ENCODE results near the gene ENTPD5.

ENTPD5 gene

GRCh38 chr14:73945159-73945670 is 73.9 kb downstream of the ENTPD5 start:
- no peak for TF ChIP-seq FOXM1 (IDR thresholded peaks at IDR 0.05; ENCODE audit: borderline replicate concordance)
- no peak for TF ChIP-seq ZNF384 (IDR thresholded peaks at IDR 0.05)
- CTCF ChIA-PET = no interaction called here
- no peak for DNase-seq (ENCODE audit: extremely low spot score)
- POLR2A ChIA-PET = interaction anchor here (1.9 kb wide), 1 partner anchor 58 kb away, joined by 7 read pairs; the partner anchor contains the start of gene ZNF410

DNA sequence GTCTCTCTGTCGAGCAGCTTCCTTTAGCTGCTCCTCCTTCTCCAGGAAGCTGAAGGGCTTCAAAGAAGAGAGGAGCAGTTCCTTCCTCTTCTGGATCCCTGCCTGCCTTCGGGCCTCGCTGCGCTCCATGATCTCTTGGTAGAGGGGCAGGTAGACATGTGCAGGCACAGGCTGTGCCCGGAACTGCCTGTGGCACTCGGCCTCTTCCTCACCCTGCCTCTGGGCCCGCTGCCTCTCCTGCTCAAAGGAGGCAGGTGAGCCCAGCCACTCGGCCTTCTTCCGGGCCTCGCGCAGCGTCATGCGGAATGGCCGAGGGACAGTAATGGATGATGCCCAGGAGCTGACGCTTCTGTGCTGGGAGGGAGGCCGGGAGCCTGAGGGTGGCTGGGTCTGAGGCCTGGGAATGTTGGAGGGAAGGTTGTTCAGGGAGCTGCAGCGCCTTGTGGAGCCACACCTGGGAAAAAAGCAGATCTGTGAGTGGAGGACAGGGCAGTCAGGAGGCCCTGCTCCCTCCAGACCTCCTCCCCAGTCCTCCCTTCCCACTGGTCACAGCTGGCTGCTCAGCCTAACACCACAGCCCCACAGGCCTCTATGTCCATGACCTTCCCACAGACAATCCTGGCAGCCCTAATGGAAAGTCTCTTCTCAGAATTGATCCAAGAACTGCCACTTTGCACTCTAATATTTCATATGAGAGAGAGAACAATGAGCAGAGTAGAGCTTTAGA is 74.5 kb downstream of the ENTPD5 start:
- ChIA-PET CTCF (interaction anchor here (1.1 kb wide), 1 partner anchor 9 kb away, joined by 4 read pairs; no protein-coding TSS in a partner anchor), POLR2A (interaction anchor here (1.9 kb wide), 1 partner anchor 58 kb away, joined by 7 read pairs; the partner anchor contains the start of gene ZNF410)
- no peak for DNase-seq (ENCODE audit: extremely low spot score)
- TF ChIP-seq HDGF (IDR thresholded peaks at IDR 0.05; ENCODE audit: borderline replicate concordance) = no peak
- TF ChIP-seq L3MBTL2 (conservative IDR thresholded peaks at IDR 0.05) = no peak
- no peak for TF ChIP-seq NFRKB (IDR thresholded peaks at IDR 0.05)
- TF ChIP-seq ARNT (IDR thresholded peaks at IDR 0.05) = no peak
- TF ChIP-seq, protein P1, sequence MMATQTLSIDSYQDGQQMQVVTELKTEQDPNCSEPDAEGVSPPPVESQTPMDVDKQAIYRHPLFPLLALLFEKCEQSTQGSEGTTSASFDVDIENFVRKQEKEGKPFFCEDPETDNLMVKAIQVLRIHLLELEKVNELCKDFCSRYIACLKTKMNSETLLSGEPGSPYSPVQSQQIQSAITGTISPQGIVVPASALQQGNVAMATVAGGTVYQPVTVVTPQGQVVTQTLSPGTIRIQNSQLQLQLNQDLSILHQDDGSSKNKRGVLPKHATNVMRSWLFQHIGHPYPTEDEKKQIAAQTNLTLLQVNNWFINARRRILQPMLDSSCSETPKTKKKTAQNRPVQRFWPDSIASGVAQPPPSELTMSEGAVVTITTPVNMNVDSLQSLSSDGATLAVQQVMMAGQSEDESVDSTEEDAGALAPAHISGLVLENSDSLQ (IDR thresholded peaks at IDR 0.05) = no peak
- no peak for TF ChIP-seq ZNF384 (IDR thresholded peaks at IDR 0.05)
- no peak for TF ChIP-seq FOXK2 (IDR thresholded peaks at IDR 0.05)
- TF ChIP-seq FOXA1 (IDR thresholded peaks at IDR 0.05) = no peak
- TF ChIP-seq TARDBP (IDR thresholded peaks at IDR 0.05) = no peak
- no peak for TF ChIP-seq CTBP1 (IDR thresholded peaks at IDR 0.05; ENCODE audit: borderline replicate concordance)
- TF ChIP-seq LEF1 (IDR thresholded peaks at IDR 0.05; ENCODE audit: borderline replicate concordance) = no peak
- TF ChIP-seq BHLHE40 (IDR thresholded peaks at IDR 0.05; ENCODE audit: borderline replicate concordance) = no peak
- TF ChIP-seq ELF4 (IDR thresholded peaks at IDR 0.05) = no peak
- TF ChIP-seq SP1 (IDR thresholded peaks at IDR 0.05) = no peak
- TF ChIP-seq SUZ12 (IDR thresholded peaks at IDR 0.05) = no peak
- TF ChIP-seq FOXM1 (IDR thresholded peaks at IDR 0.05; ENCODE audit: borderline replicate concordance) = no peak

DNA sequence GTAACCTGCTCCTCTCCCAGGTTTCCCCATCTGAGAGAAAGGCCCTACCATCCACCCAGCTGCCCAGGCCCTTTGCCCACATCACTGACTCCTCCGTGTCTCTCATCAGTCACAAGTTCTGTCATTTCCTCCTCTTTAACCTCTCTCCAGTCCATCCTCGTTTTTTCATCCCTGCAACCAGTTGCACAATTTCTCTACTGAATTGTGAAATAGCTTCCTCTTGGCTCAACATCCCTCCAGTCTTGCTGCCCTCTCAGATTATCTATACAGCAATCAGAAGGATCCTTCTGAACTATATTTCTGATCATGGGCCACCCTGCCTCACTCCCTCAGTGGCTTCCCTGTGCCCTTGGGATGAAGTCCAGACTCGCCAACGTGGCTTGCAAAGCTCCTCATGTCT is 76.0 kb downstream of the ENTPD5 start:
- ChIA-PET CTCF (interaction anchor here (0.5 to 1.1 kb wide), 2 partner anchors 7 to 918 kb away, joined by 3 to 4 read pairs; no protein-coding TSS in a partner anchor), POLR2A (no interaction called here)
- no peak for DNase-seq (ENCODE audit: extremely low spot score)
- TF ChIP-seq ZNF384 (IDR thresholded peaks at IDR 0.05) (no peak), CTBP1 (IDR thresholded peaks at IDR 0.05; ENCODE audit: borderline replicate concordance) (no peak), FOXA1 (IDR thresholded peaks at IDR 0.05) (no peak), SP1 (IDR thresholded peaks at IDR 0.05) (no peak), NFRKB (IDR thresholded peaks at IDR 0.05) (no peak)

GRCh38 chr14:73942180-73942579 is 76.9 kb downstream of the ENTPD5 start:
- POLR2A ChIA-PET = no interaction called here
- TF ChIP-seq FOXM1 (IDR thresholded peaks at IDR 0.05; ENCODE audit: borderline replicate concordance) (no peak), TARDBP (IDR thresholded peaks at IDR 0.05) (no peak), SUZ12 (IDR thresholded peaks at IDR 0.05) (no peak), ELF4 (IDR thresholded peaks at IDR 0.05) (no peak), NFRKB (IDR thresholded peaks at IDR 0.05) (no peak), LEF1 (IDR thresholded peaks at IDR 0.05; ENCODE audit: borderline replicate concordance) (no peak), SP1 (IDR thresholded peaks at IDR 0.05) (no peak), L3MBTL2 (conservative IDR thresholded peaks at IDR 0.05) (no peak), FOXA1 (IDR thresholded peaks at IDR 0.05) (no peak), HDGF (IDR thresholded peaks at IDR 0.05; ENCODE audit: borderline replicate concordance) (no peak), ARNT (IDR thresholded peaks at IDR 0.05) (no peak), ZNF384 (IDR thresholded peaks at IDR 0.05) (no peak), BHLHE40 (IDR thresholded peaks at IDR 0.05; ENCODE audit: borderline replicate concordance) (no peak), FOXK2 (IDR thresholded peaks at IDR 0.05) (no peak), CTBP1 (IDR thresholded peaks at IDR 0.05; ENCODE audit: borderline replicate concordance) (no peak)
- TF ChIP-seq, protein P1 (IDR thresholded peaks at IDR 0.05) = no peak
- CTCF ChIA-PET = interaction anchor here (0.7 kb wide), 1 partner anchor 16 kb away, joined by 5 read pairs; no protein-coding TSS in a partner anchor

DNA sequence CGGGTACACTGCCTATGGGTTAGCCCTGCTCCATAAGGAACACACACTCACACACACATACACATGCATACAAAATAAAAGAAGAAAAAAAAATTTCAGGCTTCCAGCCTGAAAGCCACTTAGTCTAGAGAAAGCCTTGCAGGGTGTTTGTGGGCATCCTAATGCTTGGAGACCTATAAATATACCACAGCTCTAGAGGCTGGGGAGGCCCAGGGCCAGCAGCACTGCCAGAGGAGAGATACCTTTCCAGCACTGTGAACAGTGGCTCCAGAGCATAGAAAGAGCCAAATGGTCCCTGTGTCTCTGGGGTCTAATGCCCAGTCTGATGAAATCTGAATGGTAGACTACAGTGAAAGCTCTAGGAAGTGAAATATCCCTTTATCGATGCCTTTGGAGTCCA is 82.1 kb downstream of the ENTPD5 start:
- TF ChIP-seq FOXK2 (IDR thresholded peaks at IDR 0.05) (no peak), CTBP1 (IDR thresholded peaks at IDR 0.05; ENCODE audit: borderline replicate concordance) (no peak), SP1 (IDR thresholded peaks at IDR 0.05) (no peak), ARNT (IDR thresholded peaks at IDR 0.05) (no peak), FOXA1 (IDR thresholded peaks at IDR 0.05) (no peak), SUZ12 (IDR thresholded peaks at IDR 0.05) (no peak), L3MBTL2 (conservative IDR thresholded peaks at IDR 0.05) (no peak), FOXM1 (IDR thresholded peaks at IDR 0.05; ENCODE audit: borderline replicate concordance) (no peak), HDGF (IDR thresholded peaks at IDR 0.05; ENCODE audit: borderline replicate concordance) (no peak), ZNF384 (IDR thresholded peaks at IDR 0.05) (no peak), LEF1 (IDR thresholded peaks at IDR 0.05; ENCODE audit: borderline replicate concordance) (no peak), TARDBP (IDR thresholded peaks at IDR 0.05) (no peak), NFRKB (IDR thresholded peaks at IDR 0.05) (no peak), BHLHE40 (IDR thresholded peaks at IDR 0.05; ENCODE audit: borderline replicate concordance) (no peak), ELF4 (IDR thresholded peaks at IDR 0.05) (no peak)
- TF ChIP-seq, protein P1 (IDR thresholded peaks at IDR 0.05) = no peak
- POLR2A ChIA-PET = interaction anchor here (0.6 to 2.4 kb wide), 2 partner anchors 13 to 222 kb away, joined by 3 to 9 read pairs; partner anchors contain the start of genes COQ6 and FAM161B
- DNase-seq (ENCODE audit: extremely low spot score) = no peak
- CTCF ChIA-PET = no interaction called here

More at GRCh38 chr14:73942180-73942579, 76.9 kb downstream of the ENTPD5 start:
- no peak for DNase-seq (ENCODE audit: extremely low spot score)

Measured in HEK293T (cell line).